Activated T-cell treated with anti-CD3 and anti-CD28 coated beads, Interleukin-2, amount 50 U/mL, for 4 hours (primary cell): Measurements from ENCODE around the gene CAPN8. TPM values are rescaled to one million over a fixed set of nuclear protein-coding genes. Genes with fewer than 3 reads are reported as not detected.

ENCODE experiments used
- ATAC-seq, 2 donors: fragments of 200-7000 bp; cut with Tn5 transposase; one replicate each; pipeline ENCODE4 v1.10.0; 2021
- DNase-seq: peaks from one replicate; pipeline ENCODE4 v3.0.0-alpha.2; 2020
- H3K27me3 Mint-ChIP-seq: one replicate; pipeline ENCODE4 v1.8.0; 2021; ENCODE audit warnings: low read depth, mixed read lengths
- H3K36me3 Mint-ChIP-seq: one replicate; pipeline ENCODE4 v1.8.0; 2022; ENCODE audit warnings: mixed read lengths; ENCODE audit not compliant: insufficient read depth
- H3K4me1 Mint-ChIP-seq: one replicate; pipeline ENCODE4 v1.8.0; 2021; ENCODE audit warnings: low read depth, mixed read lengths
- H3K4me3 Mint-ChIP-seq: one replicate; pipeline ENCODE4 v1.8.0; 2021; ENCODE audit warnings: mild to moderate bottlenecking, moderate library complexity, mixed read lengths
- H3K9me3 Mint-ChIP-seq: one replicate; pipeline ENCODE4 v1.8.0; 2021; ENCODE audit warnings: mixed read lengths
- total RNA-seq, 3 donors: library from RNA; stranded (reverse); gene quantifications; one replicate each; pipeline ENCODE4 v1.2.1, GENCODE V29; 2021

CAPN8 gene
- total RNA-seq, 3 donors from 2014 or later, result not detected

DNA sequence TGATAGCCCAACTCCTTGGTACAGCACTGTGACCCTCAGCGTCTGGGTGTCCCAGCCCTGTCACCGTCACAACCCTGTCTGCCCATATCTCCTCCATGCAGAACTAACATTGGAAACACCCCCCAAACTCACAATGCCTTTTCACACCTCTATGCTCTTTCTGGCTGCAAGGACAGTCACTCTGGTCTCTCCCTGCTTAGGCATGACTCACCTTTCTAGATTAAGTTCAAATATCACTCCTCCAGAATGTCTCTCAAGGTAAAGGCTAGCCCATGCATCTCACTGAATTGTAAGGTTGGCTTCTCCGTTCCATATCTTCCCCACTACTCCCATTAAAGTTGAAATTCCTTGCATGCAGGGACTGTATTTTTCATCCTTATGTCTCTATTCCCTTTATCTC, 17.0 kb upstream of the CAPN8 start:
- Mint-ChIP-seq H3K4me3 (no peak overlapping the region), H3K9me3 (peaks cover under 1% of the 10 kb centered on the region), H3K36me3 (no peaks in the 10 kb centered on the region), H3K27me3 (peaks cover 7% of the 10 kb centered on the region), H3K4me1 (no peaks in the 10 kb centered on the region)
- ATAC-seq (peak in 1 of 2 donors; percentile 34), DNase-seq (no peak)

DNA sequence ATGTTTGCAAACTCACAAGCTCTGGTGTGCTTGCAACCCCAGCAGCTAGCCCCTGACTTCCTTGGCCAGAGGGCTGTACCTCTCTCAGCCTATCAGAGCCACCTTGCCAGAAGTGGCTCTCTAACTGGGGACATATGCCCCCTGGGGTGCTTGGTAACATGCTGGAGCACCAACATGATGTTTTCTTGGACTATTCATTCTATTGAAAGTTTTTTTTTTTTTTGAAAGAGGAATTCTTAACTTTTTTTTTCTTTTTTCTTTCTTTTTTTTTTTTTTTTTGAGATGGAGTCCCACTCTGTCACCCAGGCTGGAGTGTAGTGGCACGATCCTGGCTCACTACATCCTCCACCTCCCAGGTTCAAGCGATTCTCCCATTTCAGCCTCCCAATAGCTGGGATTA, 14.7 kb upstream of the CAPN8 start:
- Mint-ChIP-seq H3K27me3 (peaks cover 7% of the 10 kb centered on the region), H3K36me3 (peaks cover 2% of the 10 kb centered on the region), H3K9me3 (peaks cover 5% of the 10 kb centered on the region), H3K4me3 (no peak overlapping the region), H3K4me1 (no peaks in the 10 kb centered on the region)
- DNase-seq, result no peak
- ATAC-seq, result no peak

DNA sequence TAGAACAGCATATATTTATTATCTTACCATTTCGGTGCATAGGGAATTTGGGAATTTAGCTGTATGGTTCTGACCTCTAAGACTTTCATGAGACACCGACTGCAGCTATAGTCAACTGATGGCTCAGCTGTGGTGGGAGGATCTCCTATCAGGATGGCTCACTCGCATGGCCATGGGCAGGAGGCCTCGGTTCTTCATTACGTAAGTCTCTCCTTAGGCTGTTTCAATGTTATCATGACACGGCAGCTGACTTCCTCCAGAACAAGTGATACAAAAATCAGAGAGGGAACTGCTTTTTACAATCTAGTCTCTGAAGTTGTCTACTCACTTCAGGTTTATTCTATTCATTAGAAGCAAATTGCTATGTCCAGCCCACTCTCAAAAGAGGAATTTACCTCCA, 13.3 kb upstream of the CAPN8 start:
- no peak overlapping the region for H3K4me3 Mint-ChIP-seq
- peaks cover 2% of the 10 kb centered on the region for H3K36me3 Mint-ChIP-seq
- H3K27me3 Mint-ChIP-seq, result peaks cover 7% of the 10 kb centered on the region
- H3K4me1 Mint-ChIP-seq, result no peaks in the 10 kb centered on the region
- H3K9me3 Mint-ChIP-seq, result peaks cover 15% of the 10 kb centered on the region
- no peak for ATAC-seq
- DNase-seq, result no peak

DNA sequence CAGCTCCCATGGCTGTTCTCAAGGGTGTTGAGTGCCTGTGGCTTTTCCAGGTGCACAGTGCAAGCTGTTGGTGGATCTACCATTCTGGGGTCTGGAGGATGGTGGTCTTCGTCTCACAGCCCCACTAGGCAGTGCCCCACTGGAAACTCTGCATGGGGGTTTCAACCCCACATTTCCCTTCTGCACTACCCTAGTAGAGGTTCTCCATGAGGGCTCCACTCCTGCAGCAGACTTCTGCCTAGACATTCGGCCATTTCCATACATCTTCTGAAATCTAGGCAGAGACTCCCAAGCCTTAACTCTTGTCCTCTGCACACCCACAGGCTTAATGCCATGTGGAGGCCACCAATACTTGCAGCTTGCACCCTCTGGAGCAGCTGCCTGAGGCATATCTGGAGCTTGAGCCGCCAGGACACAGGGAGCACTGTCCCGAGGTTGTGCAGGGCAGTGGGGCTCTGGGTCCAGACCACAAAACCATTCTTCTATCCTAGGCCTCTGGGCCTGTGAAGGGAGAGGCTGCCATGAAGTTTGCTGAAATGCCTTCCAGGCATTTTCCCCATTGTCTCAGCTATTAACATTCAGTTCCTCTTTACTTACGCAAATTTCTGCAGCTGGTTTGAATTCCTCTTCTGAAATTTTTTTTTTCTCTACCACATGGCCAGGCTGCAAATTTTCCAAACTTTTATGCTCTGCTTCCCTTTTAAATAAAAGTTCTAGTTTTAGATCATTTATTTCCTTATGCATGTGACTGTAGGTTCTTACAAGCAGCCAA, 8.8 kb upstream of the CAPN8 start:
- DNase-seq (no peak), ATAC-seq (no peak)
- H3K36me3 Mint-ChIP-seq, result peaks cover 2% of the 10 kb centered on the region
- H3K27me3 Mint-ChIP-seq, result no peaks in the 10 kb centered on the region
- no peaks in the 10 kb centered on the region for H3K4me1 Mint-ChIP-seq
- H3K9me3 Mint-ChIP-seq, result peaks cover 15% of the 10 kb centered on the region
- H3K4me3 Mint-ChIP-seq, result no peak overlapping the region

DNA sequence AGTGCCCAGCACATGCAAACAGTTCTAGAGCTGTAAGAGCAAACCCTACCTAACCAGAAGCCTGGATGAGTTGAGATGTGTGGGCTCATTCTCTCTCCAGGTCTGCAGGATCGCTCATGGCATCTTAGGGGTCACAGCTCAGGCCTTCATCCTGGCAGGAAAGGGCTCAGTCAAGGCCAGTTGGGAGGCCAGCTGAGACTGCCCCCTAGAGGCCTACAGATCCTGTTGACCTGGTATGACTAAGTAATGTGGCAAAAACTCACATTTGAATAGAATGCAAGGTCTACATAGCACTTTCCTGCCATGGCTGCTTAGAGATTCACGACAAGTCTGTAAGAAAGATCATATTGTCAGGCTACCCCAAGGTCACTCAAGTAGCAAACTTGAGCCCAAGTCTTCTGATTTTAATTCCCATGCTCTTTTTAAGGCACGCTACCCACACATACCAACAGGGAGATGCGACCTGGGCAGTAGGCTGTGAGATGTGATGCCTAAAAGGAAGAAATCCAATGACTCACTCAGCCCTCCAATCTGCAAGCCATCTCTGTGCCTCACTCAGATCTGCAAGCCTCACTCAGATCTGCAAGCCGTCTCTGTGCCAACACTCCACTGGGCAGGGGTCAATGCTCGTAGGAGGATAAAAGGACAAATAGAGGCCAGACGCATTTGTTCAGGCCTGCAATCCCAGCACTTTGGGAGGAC, 5.1 kb upstream of the CAPN8 start:
- H3K27me3 Mint-ChIP-seq, result no peaks in the 10 kb centered on the region
- H3K9me3 Mint-ChIP-seq, result peaks cover 11% of the 10 kb centered on the region
- no peak for ATAC-seq
- H3K4me1 Mint-ChIP-seq, result no peaks in the 10 kb centered on the region
- no peak for DNase-seq
- H3K4me3 Mint-ChIP-seq, result no peak overlapping the region
- no peaks in the 10 kb centered on the region for H3K36me3 Mint-ChIP-seq

DNA sequence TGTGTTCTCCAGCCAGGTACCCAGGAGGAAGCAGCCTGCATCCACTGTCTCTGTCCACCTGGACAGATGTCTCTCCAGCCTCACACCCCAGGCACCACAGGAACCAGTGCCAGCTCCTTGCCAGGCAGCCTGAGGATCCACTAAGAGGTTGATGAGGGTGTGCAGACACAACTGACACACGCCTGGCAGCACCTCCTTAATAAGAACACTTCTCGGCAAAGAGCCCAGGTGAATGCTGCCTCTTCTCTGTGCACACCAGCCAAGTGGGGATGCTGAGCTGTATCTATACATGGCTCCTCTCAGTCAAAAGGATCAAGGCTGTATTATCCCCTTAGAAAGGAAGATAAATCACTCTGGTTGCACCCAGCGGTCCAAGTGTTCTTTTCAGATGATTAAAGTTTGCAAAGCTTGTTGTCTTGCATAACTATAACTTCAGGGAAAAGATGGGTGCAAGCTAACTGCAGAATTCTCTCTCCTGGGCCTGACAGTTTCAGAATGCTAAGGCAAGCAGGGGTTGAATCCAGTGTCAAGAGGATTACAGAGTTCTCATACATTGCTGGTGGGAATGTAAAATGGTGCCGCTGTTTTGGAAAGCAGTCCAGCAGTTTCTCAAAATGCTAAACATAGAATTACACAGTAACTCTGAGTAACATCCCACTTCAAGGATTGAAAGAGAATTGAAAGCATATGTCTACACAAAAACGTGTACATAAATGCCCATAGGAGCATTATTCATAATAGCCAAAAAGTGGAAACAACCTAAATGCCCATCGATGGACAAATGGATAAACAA, 3.7 kb upstream of the CAPN8 start:
- H3K36me3 Mint-ChIP-seq, result no peaks in the 10 kb centered on the region
- no peak overlapping the region for H3K4me3 Mint-ChIP-seq
- no peaks in the 10 kb centered on the region for H3K4me1 Mint-ChIP-seq
- DNase-seq (no peak), ATAC-seq (no peak)
- peaks cover under 1% of the 10 kb centered on the region for H3K9me3 Mint-ChIP-seq
- no peaks in the 10 kb centered on the region for H3K27me3 Mint-ChIP-seq

DNA sequence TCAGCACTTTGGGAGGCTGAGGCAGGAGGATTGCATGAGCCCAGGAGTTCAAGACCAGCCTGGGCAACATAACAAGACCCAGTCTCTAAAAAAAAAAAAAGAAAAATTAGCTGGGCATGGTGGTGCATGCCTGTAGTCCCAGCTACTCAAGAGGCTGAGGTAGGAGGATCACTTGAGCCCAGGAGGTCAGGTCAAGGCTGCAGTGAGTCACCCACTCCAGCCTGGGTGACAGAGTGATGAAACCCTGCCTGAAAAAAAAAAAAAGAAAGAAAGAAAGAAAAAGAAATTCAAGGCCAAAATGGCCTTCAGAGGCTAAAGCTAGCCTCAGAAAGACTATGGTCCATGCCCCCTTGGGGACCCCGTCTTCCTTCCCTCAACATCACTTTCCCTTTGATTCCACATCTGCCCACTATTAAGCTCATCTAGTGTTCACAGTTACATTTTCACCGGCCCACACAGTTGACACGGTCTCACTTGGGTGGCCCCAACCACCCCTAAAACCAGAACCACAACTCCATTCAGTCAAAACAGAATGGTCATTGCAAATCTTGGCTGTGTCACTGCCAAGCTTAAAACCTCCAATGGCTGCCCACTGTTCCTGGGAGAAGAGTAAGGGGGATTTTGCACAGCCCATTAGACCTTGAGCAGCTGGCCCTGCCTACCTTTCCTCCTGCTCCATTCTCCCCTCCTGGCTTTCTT, 2.1 kb upstream of the CAPN8 start:
- no peaks in the 10 kb centered on the region for H3K4me1 Mint-ChIP-seq
- ATAC-seq, result no peak
- no peak for DNase-seq

DNA sequence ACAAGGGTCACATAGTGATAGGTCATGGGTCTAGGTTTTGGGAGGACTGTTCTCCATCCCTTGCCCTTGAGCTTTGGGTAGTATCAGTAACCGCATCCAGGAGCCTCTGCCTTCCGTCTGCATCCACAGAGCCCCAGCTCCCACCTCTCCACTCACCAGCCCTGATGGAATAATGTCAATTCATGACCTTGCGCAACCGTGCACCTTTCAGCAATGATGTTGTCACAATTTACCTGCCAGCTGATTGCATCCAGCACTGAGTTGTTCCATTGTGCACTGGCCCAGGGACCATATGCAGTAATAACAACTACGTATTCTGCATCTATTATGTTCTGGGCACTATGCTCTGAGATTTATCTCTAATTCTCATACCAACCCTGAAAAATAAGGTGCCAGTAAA, 1.4 kb downstream of the CAPN8 start:
- Mint-ChIP-seq H3K36me3 (no peaks in the 10 kb centered on the region), H3K9me3 (no peaks in the 10 kb centered on the region), H3K4me3 (no peak overlapping the region), H3K27me3 (no peaks in the 10 kb centered on the region), H3K4me1 (no peaks in the 10 kb centered on the region)
- DNase-seq (no peak), ATAC-seq (no peak)

More for the DNA sequence above, 2.1 kb upstream of the CAPN8 start:
- no peaks in the 10 kb centered on the region for H3K9me3 Mint-ChIP-seq
- no peaks in the 10 kb centered on the region for H3K27me3 Mint-ChIP-seq
- no peak overlapping the region for H3K4me3 Mint-ChIP-seq
- H3K36me3 Mint-ChIP-seq, result no peaks in the 10 kb centered on the region

DNA sequence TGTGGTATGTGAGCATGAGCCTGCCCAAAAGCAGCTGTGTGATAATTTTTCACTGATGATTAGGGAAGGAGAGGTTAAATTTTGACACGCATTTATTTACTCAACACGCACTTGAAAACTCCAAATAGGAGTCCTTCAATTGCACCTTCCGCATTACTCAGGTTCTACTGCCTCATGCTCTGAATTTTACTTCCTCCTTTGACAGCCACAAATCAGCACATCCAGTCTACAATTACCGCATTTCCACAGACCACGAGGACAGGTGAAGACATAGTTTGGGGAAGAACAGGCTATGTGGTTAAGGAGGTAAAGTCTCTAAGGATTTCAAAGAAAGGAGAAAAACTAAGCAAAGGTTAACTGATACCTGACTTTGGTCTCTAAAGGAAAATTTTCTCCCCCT, 2.6 kb downstream of the CAPN8 start:
- H3K4me3 Mint-ChIP-seq, result no peak overlapping the region
- no peaks in the 10 kb centered on the region for H3K27me3 Mint-ChIP-seq
- ATAC-seq, result no peak
- no peak for DNase-seq
- H3K36me3 Mint-ChIP-seq, result no peaks in the 10 kb centered on the region
- H3K9me3 Mint-ChIP-seq, result no peaks in the 10 kb centered on the region
- no peaks in the 10 kb centered on the region for H3K4me1 Mint-ChIP-seq

DNA sequence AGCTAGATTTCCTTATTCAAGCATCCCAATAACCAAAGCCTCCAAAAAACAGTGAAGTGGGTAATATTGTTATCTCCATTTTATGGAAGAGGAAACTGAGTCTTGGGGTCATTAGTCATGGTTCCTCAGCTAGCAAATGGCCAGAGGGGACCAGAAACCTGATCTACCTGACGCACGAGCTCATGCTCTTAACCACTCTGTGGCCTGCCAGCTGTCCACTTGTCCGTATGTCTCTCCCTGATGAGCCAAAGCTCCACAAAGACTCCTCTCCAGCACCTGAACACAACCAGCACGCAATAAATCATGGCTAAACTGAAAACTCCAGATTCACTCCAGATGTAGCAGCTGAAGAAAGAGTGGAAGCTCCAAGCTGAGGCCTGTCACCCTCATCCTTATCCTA, 5.8 kb downstream of the CAPN8 start:
- H3K36me3 Mint-ChIP-seq, result no peaks in the 10 kb centered on the region
- no peaks in the 10 kb centered on the region for H3K9me3 Mint-ChIP-seq
- no peak for DNase-seq
- H3K27me3 Mint-ChIP-seq, result peaks cover 5% of the 10 kb centered on the region
- no peak overlapping the region for H3K4me3 Mint-ChIP-seq
- no peak for ATAC-seq
- H3K4me1 Mint-ChIP-seq, result no peaks in the 10 kb centered on the region

DNA sequence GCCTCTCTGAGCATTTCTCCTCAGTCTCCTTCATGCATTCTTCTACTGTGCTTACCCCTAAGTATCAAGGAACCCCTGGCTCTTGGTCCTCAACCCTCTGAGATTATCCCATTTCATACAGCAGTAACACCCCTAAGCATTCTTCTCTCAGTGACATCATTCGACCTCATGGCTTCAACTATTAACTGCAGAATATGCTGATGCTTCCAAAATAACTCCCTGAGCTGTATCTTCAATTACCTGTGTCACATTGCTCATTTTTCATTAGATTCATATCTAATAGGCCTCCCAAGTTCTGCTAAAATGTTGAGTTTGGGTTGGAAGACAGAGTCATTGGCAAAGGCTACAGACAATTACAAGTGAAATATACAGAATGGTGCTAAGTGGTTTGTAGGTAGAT, 7.5 kb downstream of the CAPN8 start:
- ATAC-seq (no peak), DNase-seq (no peak)
- Mint-ChIP-seq H3K4me3 (no peak overlapping the region), H3K27me3 (peaks cover 5% of the 10 kb centered on the region), H3K9me3 (no peaks in the 10 kb centered on the region), H3K4me1 (no peaks in the 10 kb centered on the region), H3K36me3 (no peaks in the 10 kb centered on the region)

DNA sequence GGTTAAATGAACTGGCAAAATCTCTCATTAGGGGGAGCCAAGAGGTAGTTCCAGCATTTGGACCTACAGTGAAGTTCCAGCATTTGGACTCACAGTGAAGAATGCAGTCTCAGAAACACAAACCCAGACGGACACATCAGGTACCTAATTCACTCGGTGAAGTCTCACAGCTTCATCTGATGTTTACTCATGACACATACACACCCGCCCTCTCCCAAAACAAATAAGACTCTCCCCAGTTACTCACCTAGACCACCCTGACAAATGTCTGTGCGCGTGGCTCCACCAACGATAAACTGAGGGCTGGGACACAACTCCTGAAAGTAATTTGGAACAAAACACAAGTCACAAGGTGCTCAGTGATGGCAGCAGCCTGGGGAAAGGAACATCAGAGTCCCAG, 11.4 kb downstream of the CAPN8 start:
- Mint-ChIP-seq H3K36me3 (no peaks in the 10 kb centered on the region), H3K4me1 (no peaks in the 10 kb centered on the region), H3K27me3 (peaks cover 9% of the 10 kb centered on the region), H3K9me3 (no peaks in the 10 kb centered on the region), H3K4me3 (no peak overlapping the region)
- no peak for DNase-seq
- no peak for ATAC-seq

DNA sequence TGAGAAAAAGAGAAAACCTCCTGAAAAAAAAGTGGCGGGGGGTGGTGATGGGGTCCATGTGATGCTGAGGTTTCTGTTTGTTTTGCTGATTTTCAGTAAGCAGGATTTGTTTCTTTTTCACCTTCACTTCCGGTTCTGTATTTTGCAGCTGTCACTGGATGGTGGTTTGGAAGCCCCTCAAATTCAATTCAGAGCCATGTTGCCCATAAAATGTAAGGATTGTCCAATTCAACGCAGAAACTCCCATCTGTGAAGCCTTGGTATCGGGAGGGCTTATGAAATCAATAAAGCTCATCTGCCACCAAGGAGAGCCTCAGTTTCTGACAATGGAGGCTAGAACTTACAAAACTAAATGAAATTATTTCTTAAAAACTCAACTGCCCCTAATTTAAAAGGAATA, 12.1 kb downstream of the CAPN8 start:
- DNase-seq, result no peak
- peaks cover 9% of the 10 kb centered on the region for H3K27me3 Mint-ChIP-seq
- no peaks in the 10 kb centered on the region for H3K36me3 Mint-ChIP-seq
- H3K4me3 Mint-ChIP-seq, result no peak overlapping the region
- no peaks in the 10 kb centered on the region for H3K4me1 Mint-ChIP-seq
- H3K9me3 Mint-ChIP-seq, result no peaks in the 10 kb centered on the region
- ATAC-seq, result no peak

DNA sequence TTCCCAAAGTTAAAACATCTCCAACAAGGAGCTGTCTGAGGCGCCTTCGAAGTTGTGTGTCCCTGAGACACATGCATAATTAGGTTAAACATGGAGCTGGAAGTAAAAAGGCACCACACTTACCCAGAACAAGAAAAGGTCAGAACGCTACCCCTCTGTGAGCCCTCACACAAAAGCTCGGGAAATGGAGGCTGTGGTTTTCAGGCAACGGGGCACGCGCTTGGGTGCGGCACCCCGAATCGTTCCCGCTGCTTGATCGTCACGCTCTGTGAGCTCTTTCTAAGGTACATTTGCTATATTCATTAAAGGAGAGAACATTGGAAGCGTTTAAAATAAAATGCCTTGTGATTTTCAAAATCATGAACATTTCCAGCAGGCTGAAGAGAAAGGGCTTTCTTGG, 12.5 kb downstream of the CAPN8 start:
- Mint-ChIP-seq H3K9me3 (no peaks in the 10 kb centered on the region), H3K4me1 (no peaks in the 10 kb centered on the region), H3K27me3 (peaks cover 9% of the 10 kb centered on the region), H3K36me3 (no peaks in the 10 kb centered on the region), H3K4me3 (no peak overlapping the region)
- no peak for ATAC-seq
- no peak for DNase-seq
